Measurements from ENCODE around the gene DCDC2C. TPM values are rescaled to one million over a fixed set of nuclear protein-coding genes. Genes with fewer than 3 reads are reported as not detected.

Gene DCDC2C
- total and polyA plus RNA-seq, 9 of the 15 experiments (the other 6 are each of a cell fraction or from before 2014, with no cell fraction given), result not detected

- TF ChIP-seq CTCF (IDR thresholded peaks at IDR 0.05 in 2 of 3, conservative IDR thresholded peaks at IDR 0.05 in 1 of 3; ENCODE audit: insufficient read depth in 2 of 3, low read depth in 1 of 3, low read length in 3 of 3) (peak; percentile 53 to 65 (median 61)), MEF2D (tag; conservative IDR thresholded peaks at IDR 0.05; ENCODE audit: low read depth) (no peak)
Measured at GRCh38 chr2:3827673-3828575, 124.5 kb downstream of the DCDC2C start (continued).

GRCh38 chr2:3830796-3831195, 127.4 kb downstream of the DCDC2C start:
- no peaks in the 10 kb centered on the region for H4K20me1 ChIP-seq (replicated peaks; ENCODE audit: control insufficient read depth, insufficient read depth, low read length)
- H3K9ac ChIP-seq (ENCODE audit: insufficient read depth in 1 of 2, low read depth in 2 of 2, low read length in 2 of 2), result no peak overlapping the region
- H3K4me1 ChIP-seq (replicated peaks in 1 of 2; ENCODE audit: control insufficient read depth in 2 of 2, insufficient read depth in 2 of 2, low read length in 2 of 2), result no peaks in the 10 kb centered on the region
- no peaks in the 10 kb centered on the region for H3K9me3 ChIP-seq (replicated peaks; ENCODE audit: control insufficient read depth, insufficient read depth, low read depth, low read length)
- no peak overlapping the region for H2AFZ ChIP-seq (ENCODE audit: low read depth, low read length)
- CTCF ChIA-PET (ENCODE audit: low intra/inter-chr PET ratio), result no interaction called here
- H3K4me3 ChIP-seq, result no peak overlapping the region
- in situ Hi-C loops (cut with MboI), result no loop called here
- H3K27ac ChIP-seq (ENCODE audit: extremely low read depth, low read depth, low read length), result no peak overlapping the region
- no peaks in the 10 kb centered on the region for H3K9me1 ChIP-seq (ENCODE audit: control insufficient read depth, insufficient read depth, low read length)
- H3K27me3 ChIP-seq (ENCODE audit: control insufficient read depth in 2 of 2, insufficient read depth in 2 of 2, low read length in 2 of 2), result no peaks in the 10 kb centered on the region
- no peaks in the 10 kb centered on the region for H3K79me2 ChIP-seq (ENCODE audit: control insufficient read depth, insufficient read depth, low read length)
- no peak overlapping the region for H3K4me2 ChIP-seq (ENCODE audit: insufficient read depth, low read length)
- BruUV-seq (replicated peaks), result no TSS peak
- DNase-seq (ENCODE audit: extremely low read depth in 1 of 4, low spot score in 3 of 4) (no peak), ATAC-seq (no peak), FAIRE-seq (no peak)
- POLR2A ChIA-PET, result no interaction called here
- H3K36me3 ChIP-seq (ENCODE audit: control insufficient read depth, insufficient read depth, low read length), result no peaks in the 10 kb centered on the region
- intact Hi-C loops (cut with micrococcal nuclease), result no loop called here
- 1% methylated on average over 6 of the region's 6 CpGs for WGBS (ENCODE audit: insufficient coverage, low coverage, missing lambda C conversion rate)
- TF ChIP-seq ZNF445 (CRISPR knock-in tag; IDR thresholded peaks at IDR 0.05; ENCODE audit: low read depth), result no peak
- TF ChIP-seq ZBTB17 (CRISPR knock-in tag; IDR thresholded peaks at IDR 0.05), result no peak
- TF ChIP-seq CC2D1A (IDR thresholded peaks at IDR 0.05), result no peak
- no peak for TF ChIP-seq NR2C1 (IDR thresholded peaks at IDR 0.05)
- no peak for TF ChIP-seq NR2C1 (tag; IDR thresholded peaks at IDR 0.05)
- no peak for TF ChIP-seq HINFP (tag; conservative IDR thresholded peaks at IDR 0.05; ENCODE audit: low read depth)
- no peak for TF ChIP-seq ZNF239 (CRISPR knock-in tag; IDR thresholded peaks at IDR 0.05)
- TF ChIP-seq SAFB (IDR thresholded peaks at IDR 0.05; ENCODE audit: borderline replicate concordance, low read depth, low read length), result no peak
- no peak for TF ChIP-seq NFE2L1 (tag; IDR thresholded peaks at IDR 0.05; ENCODE audit: borderline replicate concordance, low read depth)
- no peak for TF ChIP-seq ID3 (CRISPR knock-in tag; IDR thresholded peaks at IDR 0.05)
- no peak for TF ChIP-seq ID3 (tag; IDR thresholded peaks at IDR 0.05)
- TF ChIP-seq ARID2 (IDR thresholded peaks at IDR 0.05), result no peak
- no peak for TF ChIP-seq PCBP2 (IDR thresholded peaks at IDR 0.05; ENCODE audit: low read depth, low read length, poor library complexity, severe bottlenecking)
- TF ChIP-seq HCFC1 (IDR thresholded peaks at IDR 0.05; ENCODE audit: low read depth, low read length), result no peak
- TF ChIP-seq ZNF212 (CRISPR knock-in tag; IDR thresholded peaks at IDR 0.05), result no peak
- no peak for TF ChIP-seq HLTF (IDR thresholded peaks at IDR 0.05)
